Uterus (tissue), 4 donors: ENCODE measurements around the gene SPON1. TPM values are rescaled to one million over a fixed set of nuclear protein-coding genes. Genes with fewer than 3 reads are reported as not detected.

Experiments
- DNase-seq, 2 donors: peaks; one replicate each; pipeline ENCODE4 v3.0.0-alpha.2; 2019 to 2020
- H3K27ac ChIP-seq, 2 donors: fragments of 200-600 bp; sonication (generic); 1 replicate in 1 of 2; 2 replicates in 1 of 2; pipeline ENCODE4 v1.5.1; 2016 to 2018
- H3K27me3 ChIP-seq, 2 donors: fragments of 200-600 bp; sonication (generic); one replicate each; pipeline ENCODE4 v1.5.1; 2018 to 2019; ENCODE audit warnings: control low read depth in 1 of 2
- H3K36me3 ChIP-seq, 2 donors: fragments of 200-600 bp; sonication (generic); one replicate each; pipeline ENCODE4 v1.5.1; 2019; ENCODE audit warnings: control low read depth in 1 of 2
- H3K4me1 ChIP-seq, 2 donors: fragments of 200-600 bp; sonication (generic); one replicate each; pipeline ENCODE4 v1.5.1; 2018 to 2019; ENCODE audit warnings: control low read depth in 1 of 2
- H3K4me3 ChIP-seq, 2 donors: fragments of 200-600 bp; sonication (generic); 1 replicate in 1 of 2; 2 replicates in 1 of 2; pipeline ENCODE4 v1.5.1; 2018 to 2019; ENCODE audit warnings: mild to moderate bottlenecking in 1 of 2
- H3K9me3 ChIP-seq, 2 donors: fragments of 200-600 bp; sonication (generic); one replicate each; pipeline ENCODE4 v1.5.1; 2019; ENCODE audit warnings: control low read depth in 1 of 2
- POLR2A ChIP-seq, 2 donors: fragments of 450-650 bp; IDR thresholded peaks; one replicate each; pipeline ENCODE4 v1.6.1; 2016; ENCODE audit warnings: antibody characterized with exemption in 2 of 2, mild to moderate bottlenecking in 1 of 2, moderate library complexity in 1 of 2
- intact Hi-C: fragments of 100-400 bp; cut with DNase I; formaldehyde crosslinking; loops from one replicate; pipeline ENCODE4 v1.15.1; 2023; ENCODE audit warnings: low total_unique reads
- total RNA-seq, 4 donors: library from RNA; depleted of rRNA in 3 of 4; stranded (reverse); fragments of >200 nt in 3 of 4; gene quantifications; one replicate each; pipeline versions ENCODE4 v1.1.0 to v1.2.4, GENCODE V29; 2014 to 2023
- TF ChIP-seq, protein P1 (sequence below), 4 experiments: fragments of 200-600 bp in 2 of 4; fragments of 450-650 bp in 2 of 4; sonication (generic) in 2 of 4; IDR thresholded peaks; one replicate each; pipeline ENCODE4 v1.5.1; 2016 to 2019; ENCODE audit warnings: antibody characterized with exemption in 4 of 4, mild to moderate bottlenecking in 2 of 4, moderate library complexity in 1 of 4
- donor health status: DM: yes; HTN: yes; CAD: no.

Gene SPON1
- total RNA-seq, 4 donors from 2014 or later: 18.8 to 139 (median 28.8) TPM

- H3K4me3 ChIP-seq: no peak overlapping the region
- intact Hi-C loops: no loop called here
- no peaks in the 10 kb centered on the region for H3K9me3 ChIP-seq
- H3K36me3 ChIP-seq: no peaks in the 10 kb centered on the region
- H3K27me3 ChIP-seq: no peaks in the 10 kb centered on the region
- H3K4me1 ChIP-seq: peaks cover 0 to 1% of the 10 kb centered on the region in 2 donors
- no peak overlapping the region for H3K27ac ChIP-seq
- TF ChIP-seq, protein P1, sequence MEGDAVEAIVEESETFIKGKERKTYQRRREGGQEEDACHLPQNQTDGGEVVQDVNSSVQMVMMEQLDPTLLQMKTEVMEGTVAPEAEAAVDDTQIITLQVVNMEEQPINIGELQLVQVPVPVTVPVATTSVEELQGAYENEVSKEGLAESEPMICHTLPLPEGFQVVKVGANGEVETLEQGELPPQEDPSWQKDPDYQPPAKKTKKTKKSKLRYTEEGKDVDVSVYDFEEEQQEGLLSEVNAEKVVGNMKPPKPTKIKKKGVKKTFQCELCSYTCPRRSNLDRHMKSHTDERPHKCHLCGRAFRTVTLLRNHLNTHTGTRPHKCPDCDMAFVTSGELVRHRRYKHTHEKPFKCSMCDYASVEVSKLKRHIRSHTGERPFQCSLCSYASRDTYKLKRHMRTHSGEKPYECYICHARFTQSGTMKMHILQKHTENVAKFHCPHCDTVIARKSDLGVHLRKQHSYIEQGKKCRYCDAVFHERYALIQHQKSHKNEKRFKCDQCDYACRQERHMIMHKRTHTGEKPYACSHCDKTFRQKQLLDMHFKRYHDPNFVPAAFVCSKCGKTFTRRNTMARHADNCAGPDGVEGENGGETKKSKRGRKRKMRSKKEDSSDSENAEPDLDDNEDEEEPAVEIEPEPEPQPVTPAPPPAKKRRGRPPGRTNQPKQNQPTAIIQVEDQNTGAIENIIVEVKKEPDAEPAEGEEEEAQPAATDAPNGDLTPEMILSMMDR (IDR thresholded peaks at IDR 0.05): no peak
- TF ChIP-seq POLR2A (IDR thresholded peaks at IDR 0.05): no peak
- DNase-seq: no peak
Measured at GRCh38 chr11:13939961-13940906, 22.3 kb upstream of the SPON1 start.

DNA sequence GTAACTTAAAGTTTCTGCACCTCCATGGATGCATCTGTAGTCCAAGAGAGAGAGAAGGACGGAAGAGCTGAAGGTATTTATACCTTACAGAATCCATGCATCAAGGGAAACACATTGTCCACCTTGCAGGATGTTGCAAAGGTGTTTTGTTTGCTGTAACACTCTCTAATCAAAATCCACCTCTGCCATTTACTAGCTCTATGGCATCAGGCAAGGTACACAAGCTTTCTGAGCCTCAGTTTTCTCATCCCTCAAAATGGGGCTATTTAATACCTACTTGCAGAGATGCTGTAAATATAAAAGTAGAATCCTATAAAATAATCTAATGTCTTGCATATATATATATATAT is 21.6 kb upstream of the SPON1 start:
- no peak overlapping the region for H3K4me3 ChIP-seq
- TF ChIP-seq, protein P1 (IDR thresholded peaks at IDR 0.05): no peak
- no peak for TF ChIP-seq POLR2A (IDR thresholded peaks at IDR 0.05)
- H3K27ac ChIP-seq: no peak overlapping the region
- H3K36me3 ChIP-seq: no peaks in the 10 kb centered on the region
- intact Hi-C loops: no loop called here
- DNase-seq: no peak
- no peaks in the 10 kb centered on the region for H3K27me3 ChIP-seq
- H3K9me3 ChIP-seq: no peaks in the 10 kb centered on the region
- peaks cover 0 to 4% of the 10 kb centered on the region in 2 donors for H3K4me1 ChIP-seq

- no peak for DNase-seq
- Histone ChIP-seq H3K9me3 (no peaks in the 10 kb centered on the region), H3K4me1 (peaks cover 0 to 4% of the 10 kb centered on the region in 2 donors), H3K27me3 (no peaks in the 10 kb centered on the region), H3K4me3 (no peak overlapping the region), H3K27ac (no peak overlapping the region), H3K36me3 (no peaks in the 10 kb centered on the region)
- intact Hi-C loops: no loop called here
- TF ChIP-seq, protein P1 (IDR thresholded peaks at IDR 0.05): no peak
- TF ChIP-seq POLR2A (IDR thresholded peaks at IDR 0.05): no peak
Measured at GRCh38 chr11:13941775-13942174, 20.7 kb upstream of the SPON1 start.

- Histone ChIP-seq H3K27ac (no peak overlapping the region), H3K27me3 (no peaks in the 10 kb centered on the region), H3K4me1 (peaks cover 0 to 4% of the 10 kb centered on the region in 2 donors), H3K4me3 (no peak overlapping the region), H3K9me3 (no peaks in the 10 kb centered on the region), H3K36me3 (no peaks in the 10 kb centered on the region)
- TF ChIP-seq, protein P1 (IDR thresholded peaks at IDR 0.05): no peak
- no peak for TF ChIP-seq POLR2A (IDR thresholded peaks at IDR 0.05)
- intact Hi-C loops: no loop called here
- no peak for DNase-seq
Measured at GRCh38 chr11:13942378-13942777, 20.1 kb upstream of the SPON1 start.

DNA sequence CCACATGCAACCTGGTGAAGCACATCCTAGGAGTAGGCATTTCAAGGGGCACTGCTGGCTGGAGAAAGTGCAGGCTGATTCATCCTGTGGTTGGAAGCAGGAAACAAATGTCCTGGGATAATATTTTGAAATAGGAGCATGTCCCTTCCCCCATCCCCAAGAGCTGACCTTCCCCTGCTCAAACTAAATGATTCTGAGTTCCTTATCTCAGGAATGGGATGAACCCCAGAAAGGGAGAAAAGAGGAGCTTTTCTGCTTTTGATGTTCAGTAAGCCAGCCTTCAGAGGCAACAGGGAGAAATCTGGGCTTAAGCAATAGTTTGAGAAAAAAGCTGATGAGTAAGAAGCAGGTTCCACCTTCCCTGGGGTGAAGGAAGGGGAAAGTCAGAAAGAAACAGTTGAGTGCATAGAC is 19.5 kb upstream of the SPON1 start:
- Histone ChIP-seq H3K27me3 (no peaks in the 10 kb centered on the region), H3K9me3 (no peaks in the 10 kb centered on the region), H3K36me3 (no peaks in the 10 kb centered on the region), H3K4me3 (no peak overlapping the region), H3K27ac (no peak overlapping the region), H3K4me1 (peaks cover 0 to 4% of the 10 kb centered on the region in 2 donors)
- TF ChIP-seq POLR2A (IDR thresholded peaks at IDR 0.05): no peak
- TF ChIP-seq, protein P1 (IDR thresholded peaks at IDR 0.05): no peak
- intact Hi-C loops: no loop called here
- DNase-seq: no peak
